Thymus (tissue), 14 donors: ENCODE measurements around the gene TKFC. TPM values are rescaled to one million over a fixed set of nuclear protein-coding genes. Genes with fewer than 3 reads are reported as not detected.
A peak's percentile ranks its signal among the peaks of the same experiment; 100 is the strongest.

Experiments
- DNase-seq, 9 donors: peaks; one replicate each; pipeline ENCODE4 v3.0.0-alpha.2; 2013; ENCODE audit warnings: low spot score in 9 of 9, low read depth in 6 of 9, missing footprints in 1 of 9
- H3K27ac ChIP-seq, 2 donors: one replicate each; pipeline ENCODE4 v1.5.1; 2013; ENCODE audit warnings: control low read depth in 1 of 2, low read depth in 1 of 2, low read length in 1 of 2, mild to moderate bottlenecking in 1 of 2, moderate library complexity in 1 of 2
- H3K27me3 ChIP-seq, 2 donors: one replicate each; pipeline ENCODE4 v1.5.1; 2013; ENCODE audit warnings: low read length in 1 of 2; ENCODE audit not compliant: control insufficient read depth in 2 of 2, insufficient read depth in 1 of 2
- H3K36me3 ChIP-seq, 2 donors: one replicate each; pipeline ENCODE4 v1.5.1; 2013; ENCODE audit warnings: low read length in 1 of 2, mild to moderate bottlenecking in 1 of 2, moderate library complexity in 1 of 2; ENCODE audit not compliant: control insufficient read depth in 2 of 2, insufficient read depth in 2 of 2
- H3K4me1 ChIP-seq, 2 donors: one replicate each; pipeline ENCODE4 v1.5.1; 2013; ENCODE audit warnings: low read length in 2 of 2; ENCODE audit not compliant: control insufficient read depth in 2 of 2, insufficient read depth in 2 of 2
- H3K4me3 ChIP-seq, 2 donors: one replicate each; pipeline ENCODE4 v1.5.1; 2013; ENCODE audit warnings: low read length in 2 of 2, control low read depth in 1 of 2, mild to moderate bottlenecking in 1 of 2
- H3K9me3 ChIP-seq, 2 donors: one replicate each; pipeline ENCODE4 v1.5.1; 2013; ENCODE audit warnings: low read length in 1 of 2, mild to moderate bottlenecking in 1 of 2; ENCODE audit not compliant: control insufficient read depth in 2 of 2, insufficient read depth in 1 of 2
- WGBS: extraction: QIAGEN DNeasy Blood & Tissue Kit; methylation state at CpG from one replicate; pipeline ENCODE4 v1.1.7; 2013; 5-methylcytosine and 5-hydroxymethylcytosine counted together
- long read RNA-seq, 10 donors: transcript quantifications; one replicate each; lab custom pipeline, GENCODE V29; 2026
- polyA plus RNA-seq: library from polyadenylated mRNA; stranded (reverse); fragments of 200-250 nt; gene quantifications from one replicate; pipeline ENCODE4 v1.2.3, GENCODE V29; 2013
- total RNA-seq: library from RNA; stranded (reverse); fragments of 120-200 nt; gene quantifications from one replicate; pipeline ENCODE4 v1.2.4, GENCODE V29; 2013
- donor health status: healthy.

TKFC gene, protein sequence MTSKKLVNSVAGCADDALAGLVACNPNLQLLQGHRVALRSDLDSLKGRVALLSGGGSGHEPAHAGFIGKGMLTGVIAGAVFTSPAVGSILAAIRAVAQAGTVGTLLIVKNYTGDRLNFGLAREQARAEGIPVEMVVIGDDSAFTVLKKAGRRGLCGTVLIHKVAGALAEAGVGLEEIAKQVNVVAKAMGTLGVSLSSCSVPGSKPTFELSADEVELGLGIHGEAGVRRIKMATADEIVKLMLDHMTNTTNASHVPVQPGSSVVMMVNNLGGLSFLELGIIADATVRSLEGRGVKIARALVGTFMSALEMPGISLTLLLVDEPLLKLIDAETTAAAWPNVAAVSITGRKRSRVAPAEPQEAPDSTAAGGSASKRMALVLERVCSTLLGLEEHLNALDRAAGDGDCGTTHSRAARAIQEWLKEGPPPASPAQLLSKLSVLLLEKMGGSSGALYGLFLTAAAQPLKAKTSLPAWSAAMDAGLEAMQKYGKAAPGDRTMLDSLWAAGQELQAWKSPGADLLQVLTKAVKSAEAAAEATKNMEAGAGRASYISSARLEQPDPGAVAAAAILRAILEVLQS
- 19.8 TPM for total RNA-seq
- 47.4 TPM for polyA plus RNA-seq
- long read RNA-seq, donor 1 = 0 reads
- long read RNA-seq, donor 2 = 0 reads
- long read RNA-seq, donor 3, full-length matches to known transcripts = 7 of 16 reads
- long read RNA-seq, donor 3, partial matches to known transcripts = 0 of 16 reads
- long read RNA-seq, donor 3, other reads (novel, unspliced or antisense) = 9 of 16 reads
- long read RNA-seq, donor 4, full-length matches to known transcripts = 3 of 3 reads
- long read RNA-seq, donor 4, partial matches to known transcripts = 0 of 3 reads
- long read RNA-seq, donor 4, other reads (novel, unspliced or antisense) = 0 of 3 reads
- long read RNA-seq, donor 5, full-length matches to known transcripts = 4 of 4 reads
- long read RNA-seq, donor 5, partial matches to known transcripts = 0 of 4 reads
- long read RNA-seq, donor 5, other reads (novel, unspliced or antisense) = 0 of 4 reads
- long read RNA-seq, donor 6 = 0 reads
- long read RNA-seq, donor 7, full-length matches to known transcripts = 2 of 8 reads
- long read RNA-seq, donor 7, partial matches to known transcripts = 0 of 8 reads
- long read RNA-seq, donor 7, other reads (novel, unspliced or antisense) = 6 of 8 reads
- long read RNA-seq, donor 8, full-length matches to known transcripts = 1 of 1 reads
- long read RNA-seq, donor 8, partial matches to known transcripts = 0 of 1 reads
- long read RNA-seq, donor 8, other reads (novel, unspliced or antisense) = 0 of 1 reads
- long read RNA-seq, donor 9, full-length matches to known transcripts = 7 of 7 reads
- long read RNA-seq, donor 9, partial matches to known transcripts = 0 of 7 reads
- long read RNA-seq, donor 9, other reads (novel, unspliced or antisense) = 0 of 7 reads
- long read RNA-seq, donor 10, full-length matches to known transcripts = 2 of 10 reads
- long read RNA-seq, donor 10, partial matches to known transcripts = 8 of 10 reads
- long read RNA-seq, donor 10, other reads (novel, unspliced or antisense) = 0 of 10 reads

DNA sequence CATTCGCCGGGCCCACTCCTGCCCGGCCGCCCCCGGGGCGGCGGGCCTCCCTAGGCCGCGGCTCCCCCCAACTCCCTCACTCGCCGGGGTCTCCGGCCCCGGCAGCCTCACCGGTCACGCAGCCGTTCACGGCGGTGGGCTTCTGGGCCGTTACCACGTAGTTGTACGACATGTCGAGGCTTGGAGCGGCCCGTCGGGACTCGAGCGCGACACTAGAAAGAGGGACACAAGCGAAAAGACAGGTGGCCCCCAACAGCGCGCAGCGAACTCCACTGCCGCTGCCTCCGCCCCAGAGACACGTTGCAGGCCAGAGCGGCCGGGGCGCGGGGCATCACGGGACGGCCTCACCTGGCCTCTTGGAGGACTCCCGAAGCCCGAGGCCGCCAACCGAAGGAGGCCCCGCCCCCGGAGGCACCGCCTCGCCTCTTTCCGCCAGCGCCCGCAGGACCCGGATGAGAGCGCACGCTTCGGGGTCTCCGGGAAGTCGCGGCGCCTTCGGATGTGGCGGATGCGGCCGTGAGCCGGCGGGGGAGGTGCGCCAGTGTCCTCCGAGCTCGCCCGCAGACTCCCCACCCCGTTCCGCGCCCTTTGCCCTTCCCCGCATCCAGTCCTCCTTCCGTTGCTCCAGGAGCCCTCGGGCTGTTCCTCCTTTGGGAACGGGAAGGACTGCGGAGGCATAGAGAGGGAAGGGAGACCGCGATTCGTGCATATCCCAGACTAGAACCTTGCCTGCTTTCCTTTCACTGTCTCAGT is at the start of gene TKFC, which contains the start of gene DDB1:
Gene TKFC, plus strand, starts transcription at position 432 of the 753 bp plus-strand sequence. CDS start 1,501 bp downstream, outside the sequence.
Gene DDB1, minus strand, starts transcription at position 309 of the 753 bp plus-strand sequence. Its CDS starts 137 bp downstream, at position 172.
- Histone ChIP-seq H3K4me1 (peaks cover 13 to 41% of the 10 kb centered on the region in 2 donors), H3K9me3 (no peaks in the 10 kb centered on the region), H3K4me3 (peak within 1 kb of the TSS; percentile 80 to 84), H3K36me3 (peaks cover 17 to 32% of the 10 kb centered on the region in 2 donors), H3K27me3 (no peaks in the 10 kb centered on the region), H3K27ac (peak within 1 kb of the TSS; percentile 96 to 97)
- DNase-seq = peak; percentile 79 to 98 (median 97)
- WGBS = under 1% methylated on average over 80 of the region's 81 CpGs

- no peak overlapping the region for H3K4me3 ChIP-seq
- no peaks in the 10 kb centered on the region for H3K27me3 ChIP-seq
- no peak overlapping the region for H3K27ac ChIP-seq
- DNase-seq = no peak
- no peaks in the 10 kb centered on the region for H3K4me1 ChIP-seq
- no peaks in the 10 kb centered on the region for H3K9me3 ChIP-seq
- 96% methylated on average over 4 of the region's 4 CpGs for WGBS
- peaks cover 17 to 18% of the 10 kb centered on the region in 2 donors for H3K36me3 ChIP-seq
These were observed 49.4 kb upstream of the TKFC start for GRCh38 chr11:61283613-61284012.

- no peak overlapping the region for H3K4me3 ChIP-seq
- no peak for DNase-seq
- no peak overlapping the region for H3K27ac ChIP-seq
- peaks cover 0 to 2% of the 10 kb centered on the region in 2 donors for H3K9me3 ChIP-seq
- 95% methylated on average over 14 of the region's 14 CpGs for WGBS
- peaks cover 5 to 12% of the 10 kb centered on the region in 2 donors for H3K36me3 ChIP-seq
- H3K27me3 ChIP-seq = no peaks in the 10 kb centered on the region
- H3K4me1 ChIP-seq = no peaks in the 10 kb centered on the region
These were observed 45.6 kb upstream of the TKFC start for GRCh38 chr11:61287338-61287977.

DNA sequence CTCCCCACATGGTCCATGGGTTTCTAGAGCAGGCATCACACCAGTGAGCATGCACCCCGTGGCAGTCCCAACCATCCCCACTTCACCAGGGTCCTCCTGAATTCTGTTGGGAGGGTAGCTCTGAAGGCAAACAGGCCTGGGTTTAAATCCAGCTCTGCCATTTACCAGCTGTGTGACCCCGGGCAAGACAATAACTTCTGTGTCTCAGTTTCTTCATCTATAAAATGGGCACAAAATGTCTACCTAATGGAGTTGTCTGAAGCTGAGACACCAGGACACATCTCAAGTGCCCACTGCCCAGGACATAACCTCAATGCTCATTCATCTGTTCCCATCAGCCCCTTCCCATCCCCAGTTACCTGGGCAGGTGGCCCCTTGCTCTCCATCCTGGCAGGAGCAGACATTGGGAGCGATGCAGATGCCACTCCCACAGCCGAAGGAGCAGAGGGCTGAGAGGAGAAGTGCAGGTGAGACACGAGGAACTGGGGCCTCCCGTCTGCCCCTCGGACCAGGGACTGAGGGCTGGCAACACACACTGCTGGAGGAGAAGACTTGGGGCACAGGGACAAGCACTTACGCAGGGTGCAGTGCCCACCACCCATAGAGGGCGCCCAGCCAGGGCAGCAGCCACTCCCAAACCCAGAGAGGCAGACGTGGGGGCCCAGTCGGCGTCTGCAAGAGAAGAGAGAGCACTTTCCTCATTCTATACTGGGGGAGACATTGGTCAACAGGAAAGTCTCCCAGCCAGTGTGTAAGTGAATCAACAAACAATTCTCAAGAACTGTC is 41.9 kb upstream of the TKFC start:
- Histone ChIP-seq H3K36me3 (peaks cover 2 to 8% of the 10 kb centered on the region in 2 donors), H3K9me3 (peaks cover 0 to 2% of the 10 kb centered on the region in 2 donors), H3K27ac (no peak overlapping the region), H3K27me3 (peaks cover 0 to 17% of the 10 kb centered on the region in 2 donors), H3K4me3 (no peak overlapping the region), H3K4me1 (peaks cover 7 to 20% of the 10 kb centered on the region in 2 donors)
- DNase-seq = no peak
- whole genome bisulfite sequencing = 94% methylated on average over 12 of the region's 12 CpGs

DNA sequence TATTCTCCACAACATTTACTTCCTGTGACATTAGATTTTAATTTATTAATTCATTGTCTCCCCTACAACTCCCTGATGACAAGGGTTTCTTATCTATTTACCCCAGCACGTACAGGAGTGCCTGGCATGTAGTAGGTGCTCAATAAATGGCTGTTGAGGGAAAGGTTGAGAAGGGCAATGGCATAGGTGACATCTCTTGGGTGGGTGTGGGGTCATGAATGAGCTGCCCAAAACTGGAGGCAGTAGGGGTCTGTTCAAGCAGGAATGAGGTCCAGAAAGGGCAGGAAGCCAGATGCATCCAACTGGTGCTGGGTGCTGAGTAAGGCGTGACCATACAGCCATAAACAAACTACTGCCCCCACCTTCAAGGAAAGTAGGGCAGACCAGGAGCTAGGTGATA is 40.7 kb upstream of the TKFC start:
- Histone ChIP-seq H3K9me3 (peaks cover 0 to 2% of the 10 kb centered on the region in 2 donors), H3K27me3 (peaks cover 0 to 17% of the 10 kb centered on the region in 2 donors), H3K4me3 (no peak overlapping the region), H3K27ac (no peak overlapping the region), H3K36me3 (peaks cover 0 to 6% of the 10 kb centered on the region in 2 donors), H3K4me1 (peaks cover 7 to 24% of the 10 kb centered on the region in 2 donors)
- DNase-seq = no peak
- WGBS = 98% methylated on average over 2 of the region's 2 CpGs

DNA sequence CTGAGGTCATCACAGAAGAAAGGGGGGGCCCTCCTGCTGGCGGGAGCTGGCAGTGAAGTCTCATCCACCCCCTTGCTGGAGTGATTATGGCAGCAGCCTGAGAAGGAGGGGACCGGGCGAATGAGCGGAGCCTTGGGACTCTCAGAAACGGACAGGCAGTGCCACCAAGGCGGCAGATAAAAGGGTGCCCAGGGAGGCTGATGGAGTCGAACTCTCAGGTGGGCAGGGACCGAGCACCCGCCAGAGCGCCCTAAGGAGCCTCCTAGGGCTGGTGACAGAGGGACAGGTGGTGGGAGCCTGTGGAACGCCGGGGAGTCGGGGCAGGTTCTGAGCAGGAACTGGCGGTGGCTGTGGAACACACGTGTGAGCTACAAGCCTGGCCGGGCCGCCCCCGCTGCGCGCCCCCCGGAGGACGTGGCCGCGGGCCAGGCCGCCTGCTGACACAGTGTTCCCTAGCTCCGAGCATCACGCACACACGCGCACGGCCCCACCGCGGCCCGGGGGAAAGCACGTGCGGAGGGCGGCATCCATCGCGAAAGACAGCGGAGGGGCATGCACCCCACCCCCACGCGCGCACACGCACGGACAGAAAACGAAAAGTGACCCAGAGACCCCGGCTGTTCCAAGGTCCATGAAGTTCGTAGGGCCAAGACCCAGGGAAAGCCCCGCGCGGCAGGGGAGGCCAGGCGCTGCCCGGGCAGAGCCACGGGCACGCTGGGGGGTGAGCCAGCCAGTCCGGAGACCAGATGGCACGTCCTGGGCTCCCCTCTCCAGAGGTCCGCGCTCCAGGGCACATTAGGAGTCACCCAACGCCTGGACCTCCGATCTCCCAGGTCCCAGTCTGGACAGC is 38.9 kb upstream of the TKFC start:
- peaks cover 8 to 12% of the 10 kb centered on the region in 2 donors for H3K36me3 ChIP-seq
- peaks cover 0 to 2% of the 10 kb centered on the region in 2 donors for H3K9me3 ChIP-seq
- DNase-seq = peak in 4 of 9 donors; percentile 13 to 43 (median 29)
- 2% methylated on average over 60 of the region's 60 CpGs for WGBS
- H3K4me1 ChIP-seq = peaks cover 10 to 32% of the 10 kb centered on the region in 2 donors
- H3K4me3 ChIP-seq = peak overlapping the region; percentile 64 to 84
- H3K27ac ChIP-seq = peak overlapping the region in 1 of 2 donors; percentile 43
- peaks cover 0 to 17% of the 10 kb centered on the region in 2 donors for H3K27me3 ChIP-seq
